NCI-H524 treated with DMSO at 0.1 percent for 48 hours (cell line): ENCODE measurements around the gene RNF135.
"Not testable (repeated sequence)": the region's sequence is repeated elsewhere in the genome, so short reads cannot be mapped to it uniquely, and the experiment has no call there.

Experiments used
- DNase-seq: peaks from one replicate; lab custom pipeline; 2025; lab: John Stamatoyannopoulos, UW

The RNF135 gene

DNA sequence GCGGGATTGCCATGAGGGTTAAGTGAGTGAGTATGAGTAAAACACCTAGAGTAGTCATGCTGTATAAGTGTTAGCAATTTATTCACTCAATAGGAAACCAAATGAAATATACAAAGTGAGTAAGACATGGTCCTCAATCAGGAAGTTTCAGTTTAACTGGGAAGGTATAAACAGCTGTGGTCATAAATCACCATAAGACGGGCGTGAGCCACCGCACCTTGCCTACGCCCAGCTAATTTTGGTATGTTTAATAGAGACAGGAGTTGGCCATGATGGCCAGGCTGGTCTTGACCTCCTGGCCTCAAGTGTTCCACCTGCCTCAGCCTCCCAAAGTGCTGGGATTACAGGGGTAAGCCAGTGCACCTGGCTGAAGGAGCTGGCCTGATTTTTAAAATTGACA is 27.0 kb downstream of the RNF135 start:
- no peak for DNase-seq

GRCh38 chr17:31002047-31002446 is 31.2 kb downstream of the RNF135 start:
- DNase-seq: no peak

GRCh38 chr17:31003225-31003866 is 32.5 kb downstream of the RNF135 start:
- DNase-seq: no peak

- no peak for DNase-seq
These were observed 33.3 kb downstream of the RNF135 start for GRCh38 chr17:31004160-31004559.

DNA sequence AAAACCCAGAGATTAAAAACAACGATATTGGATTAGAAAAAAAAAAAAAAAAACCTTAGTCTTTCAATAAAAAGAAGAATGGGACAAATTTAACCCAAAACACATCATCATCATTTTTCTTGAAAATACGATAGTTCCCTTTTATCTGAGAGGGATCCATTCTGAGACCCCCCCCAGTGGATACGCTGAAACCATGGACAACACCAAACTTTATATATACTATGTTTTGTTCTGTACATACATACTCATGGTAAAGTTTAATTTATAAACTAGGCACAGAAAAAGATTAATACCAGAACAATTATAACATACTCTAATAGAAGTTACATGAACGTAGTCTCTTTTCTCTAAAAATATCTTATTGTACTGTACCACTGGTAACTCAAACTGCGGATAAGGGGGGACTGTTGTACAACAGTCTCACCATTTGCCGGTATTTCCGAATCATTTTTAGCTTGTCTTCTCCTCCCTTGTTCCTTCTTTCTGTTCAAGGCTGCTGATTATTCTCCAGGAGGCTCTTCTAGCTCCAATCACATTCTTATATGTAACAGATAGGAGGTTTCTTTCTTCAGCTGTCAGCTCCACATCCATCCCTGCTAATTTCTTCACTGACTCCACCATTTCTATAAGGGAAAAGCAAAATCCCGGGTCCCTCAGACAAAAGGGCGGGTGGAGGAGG is 37.0 kb downstream of the RNF135 start:
- DNase-seq: no peak

- no peak for DNase-seq
These were observed 37.7 kb downstream of the RNF135 start for GRCh38 chr17:31008374-31009041.

- not testable (repeated sequence) for DNase-seq
These were observed 38.3 kb downstream of the RNF135 start for GRCh38 chr17:31009042-31009702.

GRCh38 chr17:31010014-31010413 is 39.2 kb downstream of the RNF135 start:
- DNase-seq: not testable (repeated sequence)

DNA sequence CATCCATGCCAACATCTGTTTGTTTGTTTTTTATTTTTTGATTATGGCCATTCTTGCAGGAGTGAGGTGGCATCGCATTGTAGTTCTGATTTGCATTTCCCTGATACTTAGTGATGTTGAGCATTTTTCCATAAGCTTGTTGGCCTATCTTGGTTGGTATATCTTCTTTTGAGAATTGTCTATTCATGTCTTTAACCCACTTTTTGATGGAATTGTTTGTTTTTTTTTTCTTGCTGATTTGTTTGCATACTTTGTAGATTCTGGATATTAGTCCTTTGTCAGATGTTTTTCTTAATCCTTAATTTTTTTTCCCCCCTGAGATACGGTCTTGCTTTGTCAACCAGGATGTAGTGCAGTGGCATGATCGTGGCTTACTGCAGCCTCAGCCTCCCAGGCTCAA is 43.0 kb downstream of the RNF135 start:
- no peak for DNase-seq

GRCh38 chr17:31015639-31016038 is 44.8 kb downstream of the RNF135 start:
- no peak for DNase-seq

DNA sequence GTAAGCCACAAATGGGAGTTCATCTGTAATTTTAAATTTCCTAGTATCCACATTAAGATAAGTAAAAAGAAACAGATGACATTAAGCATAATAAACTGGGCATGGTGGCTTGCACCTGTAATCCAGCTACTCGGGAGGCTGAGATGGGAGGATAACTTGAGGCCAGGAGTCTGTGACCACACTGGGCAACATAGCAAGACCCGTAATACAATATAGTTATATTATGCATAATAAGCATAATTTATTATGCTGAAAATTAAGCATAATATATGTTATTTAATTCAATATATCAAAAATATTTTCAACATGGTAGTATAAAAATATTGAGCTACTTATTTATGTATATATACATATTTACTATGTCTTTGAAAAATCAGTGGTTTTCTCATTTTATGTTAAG is 48.2 kb downstream of the RNF135 start:
- no peak for DNase-seq

- DNase-seq: not testable (repeated sequence)
These were observed 52.3 kb downstream of the RNF135 start for GRCh38 chr17:31023171-31023570.

DNA sequence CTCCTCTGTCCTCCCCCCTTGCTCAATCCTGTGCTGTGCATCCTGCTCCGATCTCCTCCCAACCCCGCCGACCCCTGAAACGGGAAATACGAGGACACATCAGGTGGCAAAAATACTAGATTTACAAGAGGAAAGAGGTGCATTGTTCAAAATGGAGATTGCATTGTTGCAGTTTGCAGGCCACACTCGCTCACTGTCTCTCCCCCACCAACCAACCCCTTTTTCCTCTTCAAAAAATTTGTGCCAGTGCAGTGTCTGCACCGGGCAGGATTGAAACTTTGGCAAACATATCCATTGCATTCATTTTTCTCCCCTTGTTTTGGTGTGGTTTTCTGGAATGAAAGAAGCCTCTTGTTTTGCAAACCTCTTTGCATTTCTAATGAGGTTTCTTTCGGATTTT is 61.0 kb downstream of the RNF135 start:
- no peak for DNase-seq

GRCh38 chr17:31035611-31036010 is 64.8 kb downstream of the RNF135 start:
- DNase-seq: not testable (repeated sequence)

DNA sequence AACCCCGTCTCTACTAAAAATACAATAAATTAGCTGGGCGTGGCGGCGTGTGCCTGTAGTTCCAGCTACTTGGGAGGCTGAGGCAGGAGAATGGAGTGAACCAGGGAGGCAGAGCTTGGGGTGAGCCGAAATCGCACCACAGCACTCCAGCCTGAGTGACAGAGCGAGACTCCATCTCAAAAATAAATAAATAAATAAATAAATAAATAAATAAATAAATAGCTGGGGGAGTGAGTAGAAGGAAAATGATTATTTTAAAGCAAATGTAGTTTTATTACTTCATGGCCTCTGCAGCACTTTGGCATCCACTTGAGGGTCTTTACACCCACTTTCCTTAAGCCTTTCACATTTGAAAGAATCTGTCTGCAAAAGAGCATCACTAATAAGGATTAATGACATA is 70.0 kb downstream of the RNF135 start:
- DNase-seq: not testable (repeated sequence)

- not testable (repeated sequence) for DNase-seq
These were observed 71.5 kb downstream of the RNF135 start for GRCh38 chr17:31042378-31042777.

DNA sequence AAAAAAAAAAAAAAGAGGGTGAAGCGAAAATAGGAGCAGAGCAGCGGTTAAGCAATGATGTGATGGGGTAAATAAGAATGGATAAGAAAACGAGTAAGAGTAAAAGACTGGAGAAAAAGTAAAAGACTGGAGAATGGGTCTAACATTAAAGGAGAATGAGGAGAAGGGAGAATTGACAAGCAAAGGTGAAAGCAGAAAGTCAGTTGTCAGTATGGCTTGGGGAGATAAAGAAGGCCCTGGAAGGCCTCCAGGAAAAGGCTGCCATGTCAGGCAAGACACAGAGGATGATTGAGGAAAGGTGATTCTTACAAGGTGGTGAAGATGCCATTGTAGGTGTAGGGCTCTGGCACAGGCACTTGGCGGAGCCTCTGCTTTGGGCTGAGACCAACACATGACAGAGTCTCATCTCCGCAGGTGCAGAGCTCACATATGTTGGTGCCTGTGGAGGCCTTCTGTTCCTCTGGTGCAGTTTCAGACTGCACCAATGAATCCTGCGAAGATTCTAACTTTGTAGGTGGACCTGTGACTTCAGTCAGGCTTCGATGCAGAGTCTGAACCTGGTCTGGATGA is 76.1 kb downstream of the RNF135 start:
- DNase-seq: not testable (repeated sequence)

DNA sequence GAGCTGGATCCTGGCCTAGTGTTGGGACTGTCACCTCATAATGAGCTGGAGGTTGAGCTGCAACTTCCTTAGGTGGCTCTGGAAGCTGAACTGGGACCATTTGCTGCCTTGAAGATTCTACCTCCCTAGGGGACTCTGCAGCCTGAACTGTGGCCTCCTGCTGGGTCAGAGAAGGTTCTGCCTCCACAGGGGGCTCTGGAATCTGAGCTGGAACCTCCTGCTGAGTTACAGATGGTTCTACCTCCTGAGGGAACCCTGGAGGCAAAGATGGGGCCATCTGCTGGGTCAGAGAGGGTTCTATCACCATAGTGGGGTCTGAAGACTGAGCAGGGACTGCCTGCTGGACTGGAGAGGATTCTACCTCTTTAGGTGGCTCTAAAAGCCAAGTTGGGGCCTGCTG is 77.3 kb downstream of the RNF135 start:
- no peak for DNase-seq

DNA sequence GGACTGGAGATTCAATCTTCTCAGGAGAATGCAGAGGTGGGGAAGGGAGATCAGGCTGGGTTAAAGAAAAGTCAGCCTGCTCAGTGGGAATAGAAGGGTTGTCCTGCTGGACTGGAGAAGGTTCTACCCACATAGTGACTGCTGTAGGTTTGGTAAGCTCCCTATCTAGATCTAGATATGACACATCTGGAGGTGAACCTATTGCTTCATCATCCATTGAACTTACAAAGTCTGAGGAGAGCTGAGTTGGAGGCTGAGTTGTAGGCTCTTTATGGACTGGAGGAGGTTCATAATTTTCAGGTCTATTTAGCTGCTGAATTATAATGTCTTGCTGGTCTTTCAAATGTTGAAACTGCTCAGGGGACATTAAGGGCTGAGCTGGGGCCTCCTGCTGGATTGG is 77.9 kb downstream of the RNF135 start:
- DNase-seq: no peak
